Articular chondrocyte of knee joint (primary cell): ENCODE data around the gene C8B. TPM values are rescaled to one million over a fixed set of nuclear protein-coding genes. Genes with fewer than 3 reads are reported as not detected.

Experiments used
- total RNA-seq: library from RNA; depleted of rRNA; stranded (reverse); fragments of >200 nt; gene quantifications from 2 replicates; pipeline ENCODE4 v1.2.3, GENCODE V29; 2012

Gene C8B
- not detected in 2 replicates for total RNA-seq

DNA sequence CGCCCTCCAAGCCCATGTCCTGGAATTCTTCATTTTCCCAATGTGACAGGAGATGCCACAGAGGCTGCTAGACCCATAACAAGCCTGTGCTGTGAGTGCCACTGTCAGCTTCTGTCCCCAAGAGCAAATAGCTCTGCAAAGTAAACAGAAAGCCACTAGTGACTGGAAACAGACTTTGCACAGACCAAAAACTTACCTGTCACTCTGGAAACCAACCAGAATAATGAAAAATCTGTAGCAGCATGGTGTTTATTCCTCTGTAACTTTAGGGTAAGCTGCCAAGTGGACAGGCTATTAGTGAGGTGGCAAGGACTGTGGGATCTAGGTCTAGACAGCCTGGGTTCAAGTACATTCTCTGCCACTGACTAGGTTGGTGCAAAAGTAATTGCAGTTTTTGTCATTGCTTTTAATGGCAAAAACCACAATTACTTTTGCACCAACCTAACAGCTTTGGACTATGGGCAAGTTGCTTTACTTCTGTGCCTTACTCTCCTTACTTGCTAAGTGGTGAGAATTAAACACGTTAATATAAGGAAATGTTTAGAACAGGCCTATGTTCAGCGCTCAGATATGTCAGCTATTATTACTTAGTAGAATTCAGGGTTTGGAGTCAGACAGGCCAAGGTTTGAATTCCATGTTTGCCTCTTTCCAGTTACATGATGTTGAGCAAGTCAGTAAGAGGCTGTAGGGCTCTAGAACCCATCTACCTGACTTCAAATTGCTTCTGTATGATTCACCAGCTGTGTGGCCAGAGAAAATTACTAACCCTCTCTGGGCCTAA, at the start of gene C8B:
TSS of gene C8B (minus strand) at position 100 of the 782 bp plus-strand sequence. CDS start at position 33, 67 bp downstream.

Other genes with a start within 250 kb of the C8B start
- gene FYB2, start 146.6 kb downstream of the C8B start, total RNA-seq, result not detected in 2 replicates
- not detected in 2 replicates for gene C8A, start 111.2 kb downstream of the C8B start, total RNA-seq